Nephron (organoid): ENCODE measurements around the gene USF3.

Source experiments
- H3K27ac Mint-ChIP-seq, 3 experiments: 2 replicates each; pipeline ENCODE4 v1.8.0; 2020; ENCODE audit warnings: mixed read lengths in 3 of 3, mild to moderate bottlenecking in 2 of 3, moderate library complexity in 1 of 3
- H3K27me3 Mint-ChIP-seq: 2 replicates; pipeline ENCODE4 v1.8.0; 2021; ENCODE audit warnings: low read depth, mild to moderate bottlenecking, moderate library complexity, mixed read lengths
- H3K36me3 Mint-ChIP-seq: 2 replicates; pipeline ENCODE4 v1.8.0; 2020; ENCODE audit warnings: low read depth, mixed read lengths
- H3K4me1 Mint-ChIP-seq: 2 replicates; pipeline ENCODE4 v1.8.0; 2020; ENCODE audit warnings: mixed read lengths
- H3K4me3 Mint-ChIP-seq, 3 experiments: 2 replicates each; pipeline ENCODE4 v1.8.0; 2020; ENCODE audit warnings: mild to moderate bottlenecking in 3 of 3, mixed read lengths in 3 of 3, moderate library complexity in 2 of 3
- H3K9me3 Mint-ChIP-seq: 2 replicates; pipeline ENCODE4 v1.8.0; 2020; ENCODE audit warnings: mixed read lengths
- CTCF ChIP-seq, 3 experiments: fragments of 200-600 bp; sonication (generic); IDR thresholded peaks; one replicate each; pipeline ENCODE4 v1.5.0; 2021; ENCODE audit warnings: antibody characterized with exemption in 3 of 3; ENCODE audit not compliant: unreplicated experiment in 3 of 3

Gene USF3

DNA sequence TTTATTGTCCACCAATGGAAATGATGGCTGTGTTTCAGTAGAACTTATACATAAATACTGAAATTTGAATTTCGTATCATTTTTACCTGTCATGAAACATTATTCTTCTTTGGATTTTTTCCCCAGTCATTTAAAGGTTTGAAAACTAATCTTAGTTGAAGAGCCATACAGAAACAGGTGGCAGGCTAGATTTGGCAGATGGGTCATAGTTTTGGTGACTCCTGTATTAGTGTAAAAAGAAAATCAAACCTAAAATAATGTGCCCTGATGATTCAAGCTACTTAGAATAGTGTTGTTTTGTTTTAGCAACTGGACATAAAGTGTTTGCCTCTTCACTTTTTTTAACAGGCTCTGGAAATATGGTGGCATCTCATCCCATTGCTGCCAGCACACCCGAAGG lies 95.2 kb downstream of the USF3 start:
- H3K27me3 Mint-ChIP-seq, result no peaks in the 10 kb centered on the region
- H3K9me3 Mint-ChIP-seq, result no peaks in the 10 kb centered on the region
- TF ChIP-seq CTCF (IDR thresholded peaks at IDR 0.05; ENCODE audit: unreplicated experiment in 3 of 3), result no peak

GRCh38 chr3:113600418-113601182 lies 95.8 kb downstream of the USF3 start:
- TF ChIP-seq CTCF (IDR thresholded peaks at IDR 0.05; ENCODE audit: unreplicated experiment in 3 of 3), result no peak
- no peaks in the 10 kb centered on the region for H3K9me3 Mint-ChIP-seq
- H3K36me3 Mint-ChIP-seq, result no peaks in the 10 kb centered on the region
- H3K4me1 Mint-ChIP-seq, result peaks cover 21% of the 10 kb centered on the region
- no peaks in the 10 kb centered on the region for H3K27me3 Mint-ChIP-seq
- no peak overlapping the region for H3K4me3 Mint-ChIP-seq
- H3K27ac Mint-ChIP-seq, result peak overlapping the region in 1 of 3 experiments; percentile 22

More for the DNA sequence above, 95.2 kb downstream of the USF3 start:
- no peak overlapping the region for H3K4me3 Mint-ChIP-seq
- H3K36me3 Mint-ChIP-seq, result no peaks in the 10 kb centered on the region
- H3K4me1 Mint-ChIP-seq, result peaks cover 21% of the 10 kb centered on the region
- H3K27ac Mint-ChIP-seq, result no peak overlapping the region
